PFSK-1 (cell line): ENCODE measurements around the gene PLXNC1.

Experiments
- FOXP2 ChIP-seq: optimal IDR thresholded peaks from 2 replicates; pipeline ENCODE3; 2011; ENCODE audit warnings: borderline replicate concordance, control low read depth, inconsistent platforms; ENCODE audit not compliant: insufficient read depth; ENCODE audit errors: extremely low read length, extremely low read depth
- POLR2AphosphoS5 ChIP-seq: IDR thresholded peaks from 2 replicates; pipeline ENCODE4 v1.6.1; 2012; ENCODE audit warnings: low read depth, mild to moderate bottlenecking, control low read depth, low read length, moderate library complexity
- REST ChIP-seq, 2 experiments: IDR thresholded peaks; 2 replicates each; pipeline versions ENCODE4 v1.6.1 to v1.8.0; 2011 to 2012; ENCODE audit warnings: low read depth in 2 of 2, low read length in 2 of 2, control low read depth in 1 of 2, inconsistent platforms in 1 of 2, mild to moderate bottlenecking in 1 of 2, moderate library complexity in 1 of 2; ENCODE audit not compliant: insufficient read depth in 1 of 2
- SIN3A ChIP-seq: IDR thresholded peaks from 2 replicates; pipeline ENCODE4 v1.6.1; 2012; ENCODE audit warnings: mild to moderate bottlenecking, low read length, moderate library complexity, borderline replicate concordance; ENCODE audit not compliant: insufficient read depth
- TAF1 ChIP-seq: IDR thresholded peaks from 2 replicates; pipeline ENCODE4 v1.6.1; 2012; ENCODE audit warnings: low read length, control low read depth, borderline replicate concordance; ENCODE audit not compliant: insufficient read depth

DNA sequence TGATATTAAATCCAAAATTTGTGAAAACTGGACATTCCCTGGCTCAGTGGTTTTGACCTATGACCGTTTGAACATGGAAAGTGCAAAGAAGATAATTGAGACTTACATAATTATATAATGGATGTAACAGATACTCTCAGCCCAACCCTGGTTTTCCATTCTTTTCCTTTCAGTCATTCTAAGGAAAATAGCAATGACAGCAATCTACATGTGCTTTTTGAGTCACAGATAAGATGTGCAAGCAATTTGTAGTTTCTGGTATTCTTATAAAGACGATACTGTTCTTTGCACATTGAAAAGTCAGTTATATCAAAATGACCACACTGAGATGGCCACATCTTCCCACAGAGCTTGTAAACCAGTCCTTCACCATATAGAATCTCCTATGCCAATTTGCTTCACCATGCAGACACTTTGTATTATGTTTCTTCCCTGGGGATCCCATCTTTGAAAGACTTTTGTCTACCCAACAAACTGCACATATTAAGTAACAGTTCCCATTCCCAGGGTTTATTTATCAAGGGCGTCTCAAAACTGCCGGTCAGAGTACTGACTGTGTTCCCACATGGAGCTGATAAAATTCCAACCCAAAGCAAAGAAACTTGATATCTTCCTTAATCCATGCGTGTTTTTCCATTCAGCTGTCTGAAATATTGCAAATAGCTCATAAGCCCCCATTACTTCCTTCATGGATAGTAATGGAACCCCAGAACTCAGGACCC is 34.8 kb downstream of the PLXNC1 start:
- TF ChIP-seq REST (IDR thresholded peaks at IDR 0.05; ENCODE audit: insufficient read depth in 1 of 2, low read depth in 2 of 2, low read length in 2 of 2) (no peak), POLR2AphosphoS5 (no peak), TAF1 (no peak), FOXP2 (no peak), SIN3A (no peak)
